Upper lobe of left lung (tissue), 4 donors: ENCODE measurements around the gene PDSS1.

Experiments
- CTCF ChIP-seq, 6 experiments: fragments of 450-650 bp in 4 of 6; fragments of 200-600 bp in 2 of 6; sonication (generic) in 2 of 6; IDR thresholded peaks; one replicate each; pipeline ENCODE4 v1.5.1; 2016 to 2019; ENCODE audit warnings: antibody characterized with exemption in 6 of 6
- EP300 ChIP-seq, 4 donors: sonication (generic); formaldehyde crosslinking; IDR thresholded peaks; one replicate each; pipeline ENCODE4 v1.5.1; 2017; ENCODE audit warnings: antibody characterized with exemption in 4 of 4, control low read depth in 2 of 4
- POLR2A ChIP-seq, 4 donors: fragments of 450-650 bp; IDR thresholded peaks; one replicate each; pipeline ENCODE4 v1.5.1; 2016 to 2017; ENCODE audit warnings: antibody characterized with exemption in 4 of 4, mild to moderate bottlenecking in 2 of 4
- POLR2AphosphoS5 ChIP-seq, 2 donors: sonication (generic); formaldehyde crosslinking; IDR thresholded peaks; one replicate each; pipeline ENCODE4 v1.5.1; 2017; ENCODE audit warnings: antibody characterized with exemption in 2 of 2

- TF ChIP-seq CTCF (IDR thresholded peaks at IDR 0.05) (no peak), POLR2A (IDR thresholded peaks at IDR 0.05) (no peak), POLR2AphosphoS5 (IDR thresholded peaks at IDR 0.05) (no peak), EP300 (IDR thresholded peaks at IDR 0.05) (no peak)
Observed at GRCh38 chr10:26739071-26739631, 41.6 kb downstream of the PDSS1 start.
